WTC11 (cell line): ENCODE results near the gene CIRBP. TPM values are rescaled to one million over a fixed set of nuclear protein-coding genes. Genes with fewer than 3 reads are reported as not detected.

ENCODE experiments used
- ATAC-seq: fragments of 200-7000 bp; cut with Tn5 transposase; 2 replicates; pipeline ENCODE4 v1.10.0; 2021; ENCODE audit warnings: mild to moderate bottlenecking, moderate library complexity
- CTCF ChIA-PET: fragments of 300-600 bp; sonication (Branson Sonifier 250); formaldehyde crosslinking; loops from one replicate; lab custom pipeline; 2021; ENCODE audit warnings: antibody characterized with exemption; lab: Charles Lee
- POLR2A ChIA-PET: fragments of 350-600 bp; sonication (Branson Sonifier 250); formaldehyde crosslinking; loops from one replicate; lab custom pipeline; 2021; ENCODE audit warnings: antibody characterized with exemption; lab: Charles Lee
- DNase-seq: peaks from one replicate; pipeline ENCODE4 v3.0.0; 2021; ENCODE audit warnings: low spot score
- H3K27ac Mint-ChIP-seq: 2 replicates; pipeline ENCODE4 v1.8.0; 2021; ENCODE audit warnings: mixed read lengths
- H3K27me3 Mint-ChIP-seq: 2 replicates; pipeline ENCODE4 v1.8.0; 2021; ENCODE audit warnings: low read depth, mild to moderate bottlenecking, moderate library complexity, mixed read lengths
- H3K36me3 Mint-ChIP-seq: 2 replicates; pipeline ENCODE4 v1.8.0; 2021; ENCODE audit warnings: mixed read lengths
- H3K4me1 Mint-ChIP-seq: 2 replicates; pipeline ENCODE4 v1.8.0; 2022; ENCODE audit warnings: mixed read lengths
- H3K4me3 Mint-ChIP-seq: 2 replicates; pipeline ENCODE4 v1.8.0; 2021; ENCODE audit warnings: mild to moderate bottlenecking, moderate library complexity, mixed read lengths
- H3K9me3 Mint-ChIP-seq: 2 replicates; pipeline ENCODE4 v1.8.0; 2021; ENCODE audit warnings: mixed read lengths
- ATF1 ChIP-seq: sonication (generic); formaldehyde crosslinking; IDR thresholded peaks from 2 replicates; pipeline ENCODE4 v1.8.1; 2023; ENCODE audit warnings: mild to moderate bottlenecking, moderate library complexity, missing genetic modification reagents
- CTCF ChIP-seq: fragments of 200-600 bp; IDR thresholded peaks from 2 replicates; pipeline ENCODE4 v1.8.0; 2022; ENCODE audit warnings: antibody characterized with exemption
- E2F4 ChIP-seq: sonication (generic); formaldehyde crosslinking; IDR thresholded peaks from 2 replicates; pipeline ENCODE4 v1.8.1; 2022; ENCODE audit warnings: low read depth, mild to moderate bottlenecking, moderate library complexity, missing genetic modification reagents, borderline replicate concordance
- FOXP1 ChIP-seq: sonication (generic); formaldehyde crosslinking; IDR thresholded peaks from 2 replicates; pipeline ENCODE4 v1.8.0; 2022; ENCODE audit warnings: missing genetic modification reagents, mild to moderate bottlenecking, moderate library complexity, borderline replicate concordance
- FOXP4 ChIP-seq: sonication (generic); formaldehyde crosslinking; IDR thresholded peaks from 2 replicates; pipeline ENCODE4 v1.8.0; 2022; ENCODE audit warnings: mild to moderate bottlenecking, missing genetic modification reagents
- GABPB1 ChIP-seq: sonication (generic); formaldehyde crosslinking; IDR thresholded peaks from 2 replicates; pipeline ENCODE4 v1.8.1; 2023; ENCODE audit warnings: mild to moderate bottlenecking, missing genetic modification reagents
- MYBL2 ChIP-seq: sonication (generic); formaldehyde crosslinking; IDR thresholded peaks from 2 replicates; pipeline ENCODE4 v1.8.1; 2023; ENCODE audit warnings: mild to moderate bottlenecking, moderate library complexity, missing genetic modification reagents
- NFYB ChIP-seq: sonication (generic); formaldehyde crosslinking; conservative IDR thresholded peaks from 2 replicates; pipeline ENCODE4 v1.8.0; 2022; ENCODE audit warnings: low read depth, missing genetic modification reagents
- TCF7 ChIP-seq: sonication (generic); formaldehyde crosslinking; IDR thresholded peaks from 2 replicates; pipeline ENCODE4 v1.8.0; 2022; ENCODE audit warnings: mild to moderate bottlenecking, low read depth, missing genetic modification reagents, moderate library complexity
- ZBTB21 ChIP-seq: sonication (generic); formaldehyde crosslinking; IDR thresholded peaks from 2 replicates; pipeline ENCODE4 v1.8.1; 2023; ENCODE audit warnings: mild to moderate bottlenecking, missing genetic modification reagents, borderline replicate concordance
- ZNF138 ChIP-seq: sonication (generic); formaldehyde crosslinking; conservative IDR thresholded peaks from 2 replicates; pipeline ENCODE4 v1.8.1; 2022; ENCODE audit warnings: mild to moderate bottlenecking, moderate library complexity, missing genetic modification reagents
- ZNF281 ChIP-seq: sonication (generic); formaldehyde crosslinking; IDR thresholded peaks from 2 replicates; pipeline ENCODE4 v1.8.0; 2023; ENCODE audit warnings: mild to moderate bottlenecking, missing genetic modification reagents
- ZNF512 ChIP-seq: sonication (generic); formaldehyde crosslinking; IDR thresholded peaks from 2 replicates; pipeline ENCODE4 v1.8.1; 2022; ENCODE audit warnings: missing genetic modification reagents, borderline replicate concordance
- total RNA-seq: library from RNA; stranded (reverse); gene quantifications from 3 replicates; pipeline ENCODE4 v1.2.3, GENCODE V29; 2021

Gene CIRBP
- total RNA-seq, 1 experiment from 2014 or later = 298 TPM

- ChIA-PET CTCF (interaction anchor here (0.6 to 9.7 kb wide), 8 partner anchors 16 to 174 kb away, joined by 3 to 648 read pairs (median 5); partner anchors contain the start of gene CIRBP), POLR2A (interaction anchor here (0.6 to 1.7 kb wide), 4 partner anchors 28 to 125 kb away, joined by 3 to 6 read pairs (median 4); partner anchors contain the start of gene CIRBP)
- DNase-seq (no peak), ATAC-seq (no peak)
- no peaks in the 10 kb centered on the region for H3K9me3 Mint-ChIP-seq
- H3K36me3 Mint-ChIP-seq = no peaks in the 10 kb centered on the region
- peaks cover 4% of the 10 kb centered on the region; the same call in 1 of the 2 replicates for H3K27me3 Mint-ChIP-seq
- H3K4me3 Mint-ChIP-seq = peak overlapping the region; percentile 76
- H3K27ac Mint-ChIP-seq = peak overlapping the region; percentile 87
- H3K4me1 Mint-ChIP-seq = peaks cover 17% of the 10 kb centered on the region
- TF ChIP-seq ATF1 = no peak
- no peak for TF ChIP-seq ZNF512
- no peak for TF ChIP-seq FOXP4 (CRISPR knock-in tag)
- TF ChIP-seq ZNF138 = no peak
- peak; percentile 68; the same call in 1 of the 2 replicates for TF ChIP-seq FOXP1 (CRISPR knock-in tag)
- TF ChIP-seq MYBL2 = no peak
These were observed 30.5 kb upstream of the CIRBP start for GRCh38 chr19:1238369-1239303.

- ChIA-PET CTCF (interaction anchor here (2.3 to 9.7 kb wide), 2 partner anchors 23 to 126 kb away, joined by 10 to 648 read pairs; partner anchors contain the start of gene CIRBP), POLR2A (interaction anchor here (0.6 to 1.7 kb wide), 2 partner anchors 27 to 30 kb away, joined by 3 to 6 read pairs; partner anchors contain the start of gene CIRBP)
- no peak for DNase-seq
- Mint-ChIP-seq H3K9me3 (no peaks in the 10 kb centered on the region), H3K27ac (peak overlapping the region; percentile 84; the same call in 1 of the 2 replicates)
- no peak for ATAC-seq
- TF ChIP-seq TCF7 (no peak), ZNF512 (no peak)
- TF ChIP-seq, all 79 proteins: peak for 0
- Mint-ChIP-seq H3K4me3 (peak overlapping the region; percentile 76), H3K36me3 (no peaks in the 10 kb centered on the region), H3K4me1 (peaks cover 17% of the 10 kb centered on the region), H3K27me3 (peaks cover 4% of the 10 kb centered on the region; the same call in 1 of the 2 replicates)
These were observed 29.7 kb upstream of the CIRBP start for GRCh38 chr19:1239420-1239795.

GRCh38 chr19:1239796-1240737 is 29.1 kb upstream of the CIRBP start:
- Mint-ChIP-seq H3K36me3 (no peaks in the 10 kb centered on the region), H3K27ac (peak overlapping the region; percentile 84; the same call in 1 of the 2 replicates), H3K4me1 (peaks cover 22% of the 10 kb centered on the region), H3K4me3 (peak overlapping the region; percentile 76), H3K27me3 (peaks cover 4% of the 10 kb centered on the region; the same call in 1 of the 2 replicates), H3K9me3 (no peaks in the 10 kb centered on the region)
- DNase-seq = peak; percentile 93
- CTCF ChIA-PET = interaction anchor here (0.6 to 9.7 kb wide), 13 partner anchors 15 to 594 kb away, joined by 3 to 648 read pairs (median 6); partner anchors contain the start of genes ARHGAP45 and CIRBP
- ATAC-seq = peak; percentile 20
- POLR2A ChIA-PET = interaction anchor here (0.6 to 1.7 kb wide), 2 partner anchors 27 to 29 kb away, joined by 3 to 4 read pairs; no protein-coding TSS in a partner anchor
- 0 out of 2 replicates have a peak, but pooled peaks have one; percentile 23 for TF ChIP-seq ZNF281
- TF ChIP-seq ZBTB21 (CRISPR knock-in tag) = peak; percentile 98
- no peak for TF ChIP-seq GABPB1 (CRISPR knock-in tag)
- TF ChIP-seq CTCF = peak; percentile 94
- TF ChIP-seq E2F4 (CRISPR knock-in tag) = no peak
- no peak for TF ChIP-seq NFYB (CRISPR knock-in tag)
